GM18519 (cell line): Measurements from ENCODE around the gene NCAN.
"Not testable (repeated sequence)": the region's sequence is repeated elsewhere in the genome, so short reads cannot be mapped to it uniquely, and the experiment has no call there.

Source experiments
- ATAC-seq: cut with Tn5 transposase; IDR thresholded peaks from one replicate; pipeline ENCODE4 v1.9.1; 2021; ENCODE audit warnings: mild to moderate bottlenecking, moderate library complexity; ENCODE audit not compliant: unreplicated experiment, low FRiP score

NCAN gene

DNA sequence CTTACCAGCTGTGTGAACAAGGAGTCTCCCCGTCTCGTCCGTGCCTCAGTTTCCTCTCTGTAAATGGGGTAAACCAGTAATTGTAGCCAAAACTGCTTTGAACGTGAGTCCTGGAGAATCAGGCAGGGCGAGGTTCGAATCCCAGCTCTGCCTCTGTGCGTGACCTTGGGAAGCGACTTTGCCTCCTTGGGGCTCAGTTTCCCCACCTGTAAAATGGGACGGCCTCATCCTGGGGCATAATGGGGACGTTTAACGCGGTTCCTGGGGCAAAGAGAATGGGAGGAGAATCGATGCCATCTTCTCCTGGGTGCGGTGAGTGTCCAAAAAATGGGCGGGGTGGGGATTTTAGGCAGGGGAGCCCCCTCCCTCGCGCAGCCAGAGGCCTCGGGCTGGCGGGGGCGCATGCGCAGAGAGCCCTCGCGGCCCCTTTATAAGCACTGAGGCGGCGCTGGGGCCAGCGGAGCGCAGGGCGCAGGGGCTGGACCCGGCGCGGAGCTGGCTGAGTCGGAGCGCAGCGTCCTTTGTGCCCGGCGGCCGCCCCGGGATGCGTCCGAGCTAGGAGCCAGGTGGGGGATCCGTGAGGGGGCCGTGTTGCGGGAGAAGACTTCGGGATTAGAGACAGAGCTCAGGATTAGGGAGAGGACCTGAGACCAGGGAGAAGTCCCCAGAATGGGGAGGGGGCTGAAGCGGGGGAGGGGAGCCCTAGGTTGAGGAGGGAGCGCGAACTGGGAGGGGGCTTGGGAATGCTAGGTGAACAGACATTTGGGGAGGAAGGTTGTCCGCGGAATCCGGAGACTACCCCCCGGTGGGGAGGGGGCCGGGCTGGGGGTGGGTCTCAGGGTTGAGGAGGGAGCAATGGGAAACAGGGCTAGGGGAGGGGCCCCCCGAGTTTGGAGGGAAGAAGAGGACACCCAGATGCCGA, at the start of gene NCAN:
Gene NCAN (plus strand): TSS at position 460 of the 922 bp plus-strand sequence. CDS start 4,996 bp downstream, outside the sequence.
- no peak for ATAC-seq

GRCh38 chr19:19162495-19162894, 49.3 kb upstream of the NCAN start:
- no peak for ATAC-seq

GRCh38 chr19:19165396-19165795, 46.4 kb upstream of the NCAN start:
- ATAC-seq: no peak

GRCh38 chr19:19167612-19168011, 44.1 kb upstream of the NCAN start:
- ATAC-seq: no peak

DNA sequence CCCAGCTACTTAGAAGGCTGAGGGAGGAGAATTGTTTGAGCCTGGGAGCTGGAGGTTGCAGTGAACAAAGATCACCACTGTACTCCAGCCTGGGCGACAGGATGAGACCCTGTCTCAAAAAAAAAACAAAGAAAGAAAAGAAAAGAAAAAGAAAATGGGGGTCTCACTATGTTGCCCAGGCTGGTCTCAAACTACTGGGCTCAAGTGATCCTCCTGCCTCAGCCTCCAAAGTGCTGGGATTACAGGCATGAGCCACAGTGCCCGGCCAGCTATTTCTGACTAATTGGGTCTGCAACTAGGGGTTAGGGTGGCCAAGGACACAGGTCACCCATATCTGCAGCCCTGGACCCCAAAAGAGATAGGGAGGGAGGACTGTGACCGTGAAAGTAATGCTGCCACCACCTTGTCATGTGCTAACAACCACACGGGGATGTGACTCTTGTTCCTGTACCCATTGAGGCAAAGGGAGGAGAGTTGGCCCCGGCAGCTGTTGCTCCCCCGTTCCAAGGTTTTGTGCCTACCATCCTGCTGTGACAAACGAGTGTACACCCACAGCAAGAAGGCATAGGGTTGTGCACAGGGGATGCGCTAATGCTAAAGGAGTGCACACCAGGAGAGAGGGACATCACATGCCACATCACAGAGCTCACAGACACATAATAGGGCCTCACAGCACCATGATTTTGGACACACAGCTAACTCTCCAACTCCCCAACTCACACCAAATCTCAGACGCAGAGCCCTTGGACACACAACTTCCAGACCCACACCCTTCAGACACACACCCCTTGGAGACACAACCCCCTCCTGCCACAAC, 42.3 kb upstream of the NCAN start:
- no peak for ATAC-seq

DNA sequence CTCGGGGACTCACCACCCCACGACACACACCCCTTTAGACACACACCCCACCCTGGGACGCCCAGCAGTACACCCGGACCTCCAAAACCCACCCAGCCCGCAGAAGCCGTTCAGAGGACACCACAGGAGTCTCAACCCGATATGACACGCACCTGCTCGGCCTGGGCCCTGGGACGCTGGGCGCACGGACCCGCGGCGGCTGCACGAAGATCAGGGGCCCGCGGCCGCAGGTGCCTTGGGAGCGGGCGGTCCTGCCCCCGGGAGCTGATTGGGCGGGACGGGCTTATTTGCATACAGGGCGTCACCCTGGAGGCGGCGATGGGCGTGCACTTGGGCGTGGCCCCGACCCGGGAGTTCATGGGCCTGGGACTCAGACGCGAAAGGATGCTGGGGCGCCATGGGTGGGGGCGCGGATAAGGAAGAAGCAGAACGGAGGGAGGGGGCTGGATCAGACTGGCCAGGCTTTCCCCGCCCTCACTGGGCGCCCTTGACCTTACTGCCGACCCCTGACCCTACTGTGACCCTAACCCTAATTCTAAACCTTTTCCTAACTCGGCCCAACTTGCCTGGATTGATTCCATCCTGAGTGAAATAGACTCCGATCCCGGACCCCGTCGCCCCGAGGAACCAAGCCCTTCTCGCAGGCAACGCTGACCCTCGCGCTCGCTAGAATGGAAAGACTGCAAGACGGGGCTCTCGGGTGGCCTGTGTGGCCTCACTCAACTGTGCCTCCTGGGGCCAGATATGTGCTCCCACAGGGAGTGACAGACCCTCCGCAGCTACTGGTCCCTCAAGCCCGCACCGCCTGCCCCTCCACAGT, 41.5 kb upstream of the NCAN start, which contains the start of gene MEF2B:
Gene MEF2B (minus strand): TSS at position 211 of the 820 bp plus-strand sequence. CDS start 19,528 bp downstream, outside the sequence.
- ATAC-seq: peak; percentile 65

DNA sequence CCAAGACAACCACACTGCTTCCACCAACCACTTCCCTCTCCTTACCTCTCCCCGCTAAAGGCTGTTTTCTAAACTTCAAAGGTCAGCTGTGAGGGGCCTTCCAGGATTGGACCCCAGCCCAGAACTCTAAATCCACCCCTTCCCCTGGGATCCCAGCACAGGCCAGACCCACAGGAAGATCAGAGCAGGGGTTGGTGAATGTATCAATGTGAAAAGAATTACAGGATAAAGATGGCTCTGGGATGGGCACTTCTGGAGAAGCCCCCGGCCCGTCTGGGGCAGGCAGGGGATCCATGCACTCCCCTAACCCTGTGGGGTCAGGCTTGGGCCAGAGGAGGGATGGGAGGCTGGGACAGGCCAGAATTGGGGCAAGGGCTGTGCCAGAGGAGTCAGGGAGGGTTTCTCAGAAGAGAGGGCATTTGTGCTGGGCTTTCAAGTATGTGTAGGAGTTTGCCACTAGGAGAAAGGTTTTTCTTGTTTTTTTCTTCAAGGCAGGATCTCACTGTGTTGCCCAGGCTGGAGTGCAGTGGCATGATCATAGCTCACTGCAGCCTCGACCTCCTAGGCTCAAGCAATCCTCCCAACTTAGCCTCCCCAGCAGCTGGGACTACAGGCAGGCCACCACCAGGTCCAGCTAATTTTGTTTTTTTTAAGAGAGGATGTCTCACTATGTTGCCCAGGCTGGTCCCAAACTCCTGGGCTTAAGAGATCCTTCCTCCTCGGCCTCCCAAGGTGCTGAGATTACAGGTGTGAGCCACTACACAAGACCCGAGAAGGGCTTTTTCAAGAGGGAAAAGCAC, 40.7 kb upstream of the NCAN start:
- no peak for ATAC-seq

- ATAC-seq: no peak
Observed at GRCh38 chr19:19171821-19172532, 39.8 kb upstream of the NCAN start.

DNA sequence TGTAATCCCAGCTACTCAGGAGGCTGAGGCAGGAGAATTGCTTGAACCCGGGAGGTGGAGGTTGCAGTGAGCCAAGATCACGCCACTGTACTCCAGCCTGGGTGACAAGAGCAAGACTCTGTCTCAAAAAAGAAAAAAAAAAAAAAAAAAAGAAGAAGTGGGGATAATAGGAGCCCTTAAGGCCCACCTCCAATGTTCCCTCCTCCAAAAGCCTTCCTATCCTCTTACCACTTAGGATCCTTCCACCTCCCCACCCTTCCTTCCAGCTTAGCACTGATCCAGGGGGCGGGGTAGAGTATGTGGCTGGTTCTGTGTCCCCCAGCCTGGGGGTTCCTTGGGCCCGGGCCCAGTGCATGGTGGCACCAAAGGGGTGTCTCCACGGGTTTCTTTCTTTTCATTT, 38.5 kb upstream of the NCAN start:
- ATAC-seq: not testable (repeated sequence)

DNA sequence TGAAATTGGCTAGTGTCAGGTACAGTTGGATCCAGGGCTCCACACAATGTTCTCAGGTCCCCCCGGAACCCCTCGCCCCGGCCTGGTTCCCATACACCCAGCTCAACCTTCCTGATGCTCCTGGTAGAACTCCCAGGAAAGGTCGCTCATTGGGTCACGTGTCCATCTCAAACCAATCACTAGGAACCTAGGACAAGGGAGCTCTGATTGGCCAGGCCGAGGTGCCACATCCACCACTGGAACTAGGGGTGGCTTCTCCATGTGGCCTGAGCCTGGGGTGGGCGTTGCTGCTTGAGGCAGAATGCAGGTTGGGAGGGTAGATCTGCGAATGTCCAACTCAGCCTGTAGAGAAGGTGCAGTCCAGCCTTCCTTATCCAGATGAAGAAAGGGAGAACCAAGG, 34.8 kb upstream of the NCAN start:
- ATAC-seq: no peak

GRCh38 chr19:19179548-19180441, 32.0 kb upstream of the NCAN start:
- no peak for ATAC-seq

DNA sequence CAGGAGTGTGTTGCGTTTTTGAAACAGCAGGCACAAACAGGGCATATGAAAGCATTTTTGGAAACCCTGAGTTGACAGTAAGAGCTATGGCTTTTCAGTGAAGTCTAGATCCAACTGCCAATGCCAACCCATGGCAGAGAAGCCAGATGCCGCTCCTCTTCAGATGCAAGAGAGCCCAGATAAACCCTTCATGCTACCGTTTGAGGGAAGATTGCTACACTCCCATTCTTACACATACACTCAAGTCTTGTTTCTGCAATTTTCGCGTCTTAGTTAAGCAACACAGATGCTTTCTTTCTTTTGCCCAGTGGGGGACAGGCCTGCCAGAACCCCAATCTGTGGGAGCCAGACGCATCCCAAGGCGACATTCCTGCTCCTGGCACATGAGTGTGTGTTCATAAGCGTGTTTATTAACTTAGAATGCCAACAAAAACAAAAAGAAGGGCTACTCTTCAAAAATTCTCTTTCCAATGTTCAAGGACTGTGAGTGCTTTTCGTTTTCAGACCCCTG, 30.2 kb upstream of the NCAN start:
- no peak for ATAC-seq

DNA sequence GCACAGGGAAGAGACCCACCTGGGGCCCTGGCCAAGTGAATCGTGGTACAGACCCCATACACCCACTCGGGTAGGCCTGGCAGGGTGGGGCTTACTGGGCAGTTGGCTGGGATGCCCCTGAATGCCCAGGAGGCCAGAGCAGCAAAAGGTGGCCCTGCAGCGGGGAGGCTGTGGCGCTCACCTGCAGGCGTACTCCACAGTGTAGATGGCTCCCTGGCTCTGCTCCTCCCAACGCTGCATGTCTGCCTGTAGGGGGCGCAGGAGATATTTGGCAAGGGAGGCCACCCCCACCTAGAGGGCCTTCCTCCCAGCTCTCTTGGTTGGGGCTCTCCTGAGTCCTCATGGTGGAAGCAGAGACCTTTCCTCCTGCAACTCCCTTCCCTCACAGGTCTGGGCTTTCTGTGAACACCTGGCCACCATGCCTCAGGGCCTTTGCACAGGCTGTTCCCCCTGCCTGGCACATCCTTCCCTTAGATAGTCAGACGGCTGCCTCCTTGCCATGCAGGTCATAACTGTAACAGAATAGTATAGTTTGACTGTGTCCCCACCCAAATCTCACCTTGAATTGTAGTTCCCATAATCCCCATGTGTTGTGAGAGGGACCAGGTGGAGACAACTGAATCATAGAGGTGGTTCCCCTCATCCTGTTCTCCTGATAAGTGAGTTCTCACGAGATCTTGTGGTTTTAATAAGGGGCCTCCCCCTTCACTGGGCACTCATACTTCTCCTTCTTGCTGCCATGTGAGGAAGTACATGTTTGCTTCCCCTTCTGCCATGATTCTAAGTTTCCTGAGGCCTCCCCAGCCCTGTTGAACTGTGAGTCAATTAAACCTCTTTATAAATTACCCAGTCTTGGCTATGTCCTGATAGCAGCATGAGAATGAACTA, 25.7 kb upstream of the NCAN start:
- ATAC-seq: no peak

DNA sequence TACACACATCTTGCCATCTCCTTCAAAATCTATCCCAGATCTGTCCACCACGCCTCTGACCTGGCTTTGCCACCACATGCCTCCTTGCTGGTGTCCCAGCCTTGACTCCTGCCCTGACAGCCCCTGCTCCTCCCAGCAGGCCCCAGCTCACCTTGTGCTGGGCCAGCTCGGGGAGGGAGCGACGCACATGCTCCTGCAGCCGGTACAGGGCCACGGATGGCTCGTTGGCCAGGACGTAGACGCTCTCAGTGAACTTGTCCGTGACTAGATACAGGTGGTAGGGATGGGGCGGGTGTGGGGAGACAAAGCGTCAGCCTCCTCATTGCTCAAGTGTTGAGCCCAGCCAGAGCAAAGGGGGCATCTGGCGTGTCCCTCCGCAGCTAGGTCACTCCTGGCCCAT, 25.0 kb upstream of the NCAN start:
- ATAC-seq: no peak

DNA sequence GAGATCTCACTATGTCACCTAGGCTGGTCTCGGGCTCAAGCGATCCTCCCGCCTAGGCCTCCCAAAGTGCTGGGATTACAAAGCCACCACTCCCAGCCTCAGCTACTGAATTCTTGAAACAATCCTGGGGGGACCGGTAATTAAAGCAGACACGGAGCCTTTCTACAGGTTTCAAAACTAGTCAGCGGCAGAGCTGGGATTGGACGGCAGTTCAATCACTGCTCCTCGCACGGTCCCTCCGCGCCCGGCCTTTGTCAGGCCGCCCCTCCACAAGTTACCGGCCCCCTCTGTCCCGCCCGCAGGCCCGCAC, 20.0 kb upstream of the NCAN start:
- no peak for ATAC-seq

DNA sequence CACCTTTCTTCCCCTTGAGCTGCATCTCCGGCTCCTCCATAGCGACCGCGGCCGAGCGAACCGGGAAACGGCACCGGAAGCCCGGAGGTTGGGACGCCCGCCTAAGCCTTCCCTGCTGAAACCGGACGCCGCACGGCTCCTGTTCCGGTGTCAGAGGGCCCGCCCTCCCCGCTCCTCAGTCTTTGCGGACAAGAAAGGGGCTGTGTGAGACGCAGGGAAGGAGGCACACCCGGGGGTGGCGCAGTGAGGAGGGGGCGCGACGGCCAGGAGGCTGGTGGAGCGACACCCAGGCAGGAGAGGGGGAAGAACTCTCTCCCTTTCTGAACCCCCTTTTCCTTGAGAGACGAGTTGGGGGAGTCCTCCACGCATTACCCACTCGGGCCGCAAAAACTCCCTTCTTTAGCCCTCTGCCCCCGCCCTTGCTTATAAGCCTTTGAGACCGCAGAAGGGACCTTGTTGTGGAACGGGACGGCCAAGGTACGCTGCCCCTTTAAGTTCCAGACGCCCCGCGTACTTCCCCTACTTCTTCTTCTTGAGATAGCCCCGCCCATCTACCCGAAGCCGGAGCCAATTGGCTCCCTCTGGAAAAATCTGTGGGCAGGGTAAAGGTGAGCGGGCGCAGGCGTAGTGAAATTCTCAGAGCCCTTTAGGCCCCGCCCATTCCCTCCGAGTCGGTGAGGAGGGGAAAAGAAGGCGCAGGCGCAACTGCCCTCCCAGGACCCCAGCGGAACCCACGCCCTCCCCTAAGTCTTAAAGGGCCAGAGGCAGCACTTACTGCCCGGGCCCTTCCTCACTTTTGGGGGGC, 19.5 kb upstream of the NCAN start, which contains the start of the genes BORCS8 and RFXANK:
Gene BORCS8 (minus strand): TSS at position 75 of the 805 bp plus-strand sequence. CDS start 35 bp downstream, at position 40.
Gene RFXANK (plus strand): TSS at position 181 of the 805 bp plus-strand sequence. CDS start 1,689 bp downstream, outside the sequence.
- peak; percentile 64 for ATAC-seq
